Endothelial cell of umbilical vein (primary cell): ENCODE results near the gene TP53BP1. TPM values are rescaled to one million over a fixed set of nuclear protein-coding genes. Genes with fewer than 3 reads are reported as not detected.
A peak's percentile ranks its signal among the peaks of the same experiment; 100 is the strongest.

Source experiments
- BruUV-seq: library from RNA; stranded (reverse); fragments of 400-500 nt; replicated peaks from 2 replicates; lab custom pipeline; 2021; lab: Mats Ljungman, UMichigan
- CTCF ChIA-PET: fragments of 300-600, 350-600 bp; sonication (Branson Sonifier 250); formaldehyde crosslinking; loops from one replicate; lab custom pipeline; 2021; ENCODE audit warnings: antibody characterized with exemption, inconsistent platforms; lab: Charles Lee
- POLR2A ChIA-PET: fragments of 300-600, 350-600 bp; sonication (Branson Sonifier 250); formaldehyde crosslinking; loops from one replicate; lab custom pipeline; 2021; ENCODE audit warnings: antibody characterized with exemption, inconsistent platforms; lab: Charles Lee
- DNase-seq: peaks from one replicate; pipeline ENCODE4 v3.0.0-alpha.2; 2011; ENCODE audit warnings: low read depth, low spot score
- FAIRE-seq: peaks from 2 replicates; lab custom pipeline; 2011; peaks lifted over from hg19 to GRCh38; lab: Jason Lieb, UNC
- H2AFZ ChIP-seq: 2 replicates; pipeline ENCODE4 v1.6.0; 2012; ENCODE audit warnings: low read depth, low read length, control low read depth, inconsistent platforms
- H3K27ac ChIP-seq: 2 replicates; pipeline ENCODE4 v1.5.1; 2011; ENCODE audit warnings: low read depth, mild to moderate bottlenecking, control low read depth, low read length, moderate library complexity; ENCODE audit not compliant: insufficient read depth
- H3K27me3 ChIP-seq, 2 experiments: 2 replicates each; pipeline versions ENCODE4 v1.6.0 to v1.6.1; 2011; ENCODE audit warnings: low read length in 2 of 2, mixed read lengths in 1 of 2; ENCODE audit not compliant: control insufficient read depth in 2 of 2, insufficient read depth in 2 of 2
- H3K36me3 ChIP-seq, 2 experiments: 2 replicates in 1 of 2; 3 replicates in 1 of 2; pipeline ENCODE4 v1.5.1; 2011; ENCODE audit warnings: low read length in 2 of 2, mild to moderate bottlenecking in 1 of 2, moderate library complexity in 1 of 2; ENCODE audit not compliant: control insufficient read depth in 2 of 2, insufficient read depth in 2 of 2; ENCODE audit errors: extremely low read depth in 1 of 2
- H3K4me1 ChIP-seq: 3 replicates; pipeline ENCODE4 v1.5.1; 2011; ENCODE audit warnings: mild to moderate bottlenecking, low read length; ENCODE audit not compliant: control insufficient read depth, insufficient read depth; ENCODE audit errors: extremely low read depth
- H3K4me2 ChIP-seq: 2 replicates; pipeline ENCODE4 v1.6.1; 2011; ENCODE audit warnings: low read length, control low read depth, mixed read lengths; ENCODE audit not compliant: insufficient read depth
- H3K4me3 ChIP-seq, 3 experiments: fragments of 200-600 bp in 1 of 3; sonication (generic), shearing (Covaris generic) in 1 of 3; replicated peaks in 1 of 3; 2 replicates each; pipeline ENCODE4 v1.5.1; 2011 to 2016; ENCODE audit warnings: control low read depth in 3 of 3, low read length in 3 of 3, mild to moderate bottlenecking in 2 of 3, inconsistent platforms in 1 of 3, low read depth in 1 of 3, moderate library complexity in 1 of 3; ENCODE audit not compliant: insufficient read depth in 1 of 3
- H3K79me2 ChIP-seq: 2 replicates; pipeline ENCODE4 v1.6.0; 2012; ENCODE audit warnings: low read length, inconsistent platforms; ENCODE audit not compliant: control insufficient read depth, insufficient read depth
- H3K9ac ChIP-seq: replicated peaks from 2 replicates; pipeline ENCODE3; 2011; ENCODE audit warnings: low read length, control low read depth; ENCODE audit not compliant: insufficient read depth; ENCODE audit errors: extremely low read depth
- H3K9me1 ChIP-seq: replicated peaks from 3 replicates; pipeline ENCODE4 v1.6.0; 2011; ENCODE audit warnings: mild to moderate bottlenecking, low read length; ENCODE audit not compliant: control insufficient read depth, insufficient read depth; ENCODE audit errors: extremely low read depth
- H3K9me3 ChIP-seq: replicated peaks from 2 replicates; pipeline ENCODE4 v1.5.1; 2012; ENCODE audit warnings: low read length, inconsistent platforms; ENCODE audit not compliant: control insufficient read depth, insufficient read depth
- H4K20me1 ChIP-seq: replicated peaks from 2 replicates; pipeline ENCODE3; 2011; ENCODE audit warnings: mild to moderate bottlenecking, low read length; ENCODE audit not compliant: control insufficient read depth, insufficient read depth; ENCODE audit errors: extremely low read depth
- JUN ChIP-seq: IDR thresholded peaks from 2 replicates; pipeline ENCODE4 v1.6.1; 2011; ENCODE audit warnings: borderline replicate concordance, low read depth; ENCODE audit not compliant: insufficient read length, insufficient read depth
- POLR2A ChIP-seq: IDR thresholded peaks from 2 replicates; pipeline ENCODE4 v1.6.1; 2012; ENCODE audit warnings: low read depth, mild to moderate bottlenecking, control low read depth, low read length
- POLR2AphosphoS5 ChIP-seq: IDR thresholded peaks from 2 replicates; pipeline ENCODE4 v1.6.1; 2012; ENCODE audit warnings: low read depth, mild to moderate bottlenecking, control low read depth, low read length, moderate library complexity; ENCODE audit not compliant: insufficient read depth
- dilution Hi-C: fragments of 300-500 bp; cut with MboI; formaldehyde crosslinking; loops from one replicate; pipeline ENCODE4 v1.15.0; 2019; ENCODE audit warnings: low sequenced_read_pairs; ENCODE audit not compliant: extremely low pct_ligation_motif_present
- intact Hi-C: fragments of 100-400 bp; cut with micrococcal nuclease; formaldehyde crosslinking; loops from one replicate; pipeline ENCODE4 v1.10.0; 2022
- polyA plus RNA-seq, 4 experiments: library from polyadenylated mRNA; depleted of rRNA in 3 of 4; stranded (reverse) in 3 of 4; unstranded in 1 of 4; fragments of >200 nt; gene quantifications; 2 replicates each; pipeline versions ENCODE4 v1.2.1 to v1.2.3, GENCODE V29; 2011 to 2012; ENCODE audit warnings: missing spikeins in 1 of 4
- total RNA-seq: library from RNA; stranded (reverse); gene quantifications from 2 replicates; pipeline ENCODE4 v1.2.3, GENCODE V29; 2021
- TF ChIP-seq, protein P1 (sequence below): IDR thresholded peaks from 2 replicates; pipeline ENCODE4 v1.6.1; 2011; ENCODE audit not compliant: insufficient read depth, insufficient read length
- TF ChIP-seq, protein P2 (sequence below), 2 donors: IDR thresholded peaks; 1 replicate in 1 of 2; 2 replicates in 1 of 2; pipeline ENCODE4 v1.5.1; 2011; ENCODE audit warnings: low read length in 2 of 2, mild to moderate bottlenecking in 2 of 2, moderate library complexity in 2 of 2, control low read depth in 1 of 2, inconsistent platforms in 1 of 2, low read depth in 1 of 2; ENCODE audit not compliant: insufficient read depth in 1 of 2; ENCODE audit errors: extremely low read depth in 1 of 2

Gene TP53BP1
- total and polyA plus RNA-seq, 2 donors (not counting 3 experiments of a cell fraction or from before 2014, with no cell fraction given): 28.1 to 59.5 TPM

DNA sequence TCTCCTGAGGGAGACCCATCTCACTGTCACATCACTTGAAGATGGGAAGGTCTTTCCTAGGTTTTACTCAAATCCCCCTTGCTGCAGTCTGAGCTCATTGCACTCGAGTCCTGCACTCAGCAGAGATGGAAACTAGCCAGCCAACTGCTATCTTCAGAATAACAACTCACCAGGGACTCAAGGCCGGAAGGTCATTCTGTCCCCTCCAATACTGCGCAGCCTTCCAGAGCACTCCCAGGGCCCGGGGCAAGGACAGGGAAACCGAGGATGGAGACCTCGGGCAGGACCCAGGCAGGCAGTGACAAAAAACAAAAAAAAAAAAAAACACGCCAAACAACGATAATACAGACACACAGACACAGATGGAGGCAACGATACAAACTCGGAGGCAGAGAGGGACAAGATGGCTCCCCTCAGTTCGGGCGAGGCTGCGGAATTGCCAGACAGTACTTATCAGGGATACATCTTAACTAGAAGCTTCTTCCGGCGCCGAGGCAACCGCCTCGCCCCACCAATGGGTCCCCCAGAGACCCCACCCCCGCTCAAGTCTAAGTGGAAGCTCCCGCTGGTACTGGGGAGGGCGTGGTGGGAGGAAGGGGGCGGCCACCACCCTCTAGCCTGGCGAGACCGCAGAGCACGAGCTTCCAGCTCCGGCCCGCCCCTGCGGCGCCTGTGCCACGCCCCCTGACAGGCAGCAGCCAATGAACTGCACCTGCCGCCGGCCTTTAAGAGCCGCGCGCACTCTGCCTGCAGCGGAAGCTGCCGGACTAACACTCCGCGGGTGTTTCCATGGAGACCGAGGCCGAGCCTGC, 17.4 kb upstream of the TP53BP1 start:
- no peaks in the 10 kb centered on the region for H3K36me3 ChIP-seq
- peak overlapping the region; percentile 77 for H3K27ac ChIP-seq
- TSS peak; percentile 90 for BruUV-seq
- ChIA-PET POLR2A (interaction anchor here (0.6 to 1.7 kb wide), 3 partner anchors 11 to 632 kb away, joined by 3 to 6 read pairs (median 3); partner anchors contain the start of gene TP53BP1), CTCF (interaction anchor here (0.7 to 6.6 kb wide), 15 partner anchors 9 to 307 kb away, joined by 3 to 101 read pairs (median 4); partner anchors contain the start of genes ELL3 and TP53BP1)
- no peaks in the 10 kb centered on the region for H3K27me3 ChIP-seq
- H3K4me3 ChIP-seq: peak overlapping the region; percentile 64 to 81 (median 79)
- H3K9me3 ChIP-seq: no peaks in the 10 kb centered on the region
- dilution Hi-C loops: no loop called here
- H3K9ac ChIP-seq: peak overlapping the region; percentile 84
- H2AFZ ChIP-seq: peak overlapping the region; percentile 92
- no peaks in the 10 kb centered on the region for H4K20me1 ChIP-seq
- H3K4me1 ChIP-seq: peaks cover 27% of the 10 kb centered on the region
- intact Hi-C loops: loop anchor here (1.0 to 10.0 kb wide), 4 partner anchors 17 to 234 kb away; partner anchors contain the start of genes PDIA3 and TP53BP1
- no peaks in the 10 kb centered on the region for H3K9me1 ChIP-seq
- H3K79me2 ChIP-seq: no peaks in the 10 kb centered on the region
- DNase-seq (peak; percentile 98), FAIRE-seq (peak; percentile 99)
- H3K4me2 ChIP-seq: peak overlapping the region; percentile 77
- no peak for TF ChIP-seq JUN
- TF ChIP-seq, protein P1, sequence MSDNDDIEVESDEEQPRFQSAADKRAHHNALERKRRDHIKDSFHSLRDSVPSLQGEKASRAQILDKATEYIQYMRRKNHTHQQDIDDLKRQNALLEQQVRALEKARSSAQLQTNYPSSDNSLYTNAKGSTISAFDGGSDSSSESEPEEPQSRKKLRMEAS: peak; percentile 75
- peak; percentile 71 for TF ChIP-seq POLR2A
- TF ChIP-seq, protein P2, sequence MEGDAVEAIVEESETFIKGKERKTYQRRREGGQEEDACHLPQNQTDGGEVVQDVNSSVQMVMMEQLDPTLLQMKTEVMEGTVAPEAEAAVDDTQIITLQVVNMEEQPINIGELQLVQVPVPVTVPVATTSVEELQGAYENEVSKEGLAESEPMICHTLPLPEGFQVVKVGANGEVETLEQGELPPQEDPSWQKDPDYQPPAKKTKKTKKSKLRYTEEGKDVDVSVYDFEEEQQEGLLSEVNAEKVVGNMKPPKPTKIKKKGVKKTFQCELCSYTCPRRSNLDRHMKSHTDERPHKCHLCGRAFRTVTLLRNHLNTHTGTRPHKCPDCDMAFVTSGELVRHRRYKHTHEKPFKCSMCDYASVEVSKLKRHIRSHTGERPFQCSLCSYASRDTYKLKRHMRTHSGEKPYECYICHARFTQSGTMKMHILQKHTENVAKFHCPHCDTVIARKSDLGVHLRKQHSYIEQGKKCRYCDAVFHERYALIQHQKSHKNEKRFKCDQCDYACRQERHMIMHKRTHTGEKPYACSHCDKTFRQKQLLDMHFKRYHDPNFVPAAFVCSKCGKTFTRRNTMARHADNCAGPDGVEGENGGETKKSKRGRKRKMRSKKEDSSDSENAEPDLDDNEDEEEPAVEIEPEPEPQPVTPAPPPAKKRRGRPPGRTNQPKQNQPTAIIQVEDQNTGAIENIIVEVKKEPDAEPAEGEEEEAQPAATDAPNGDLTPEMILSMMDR (IDR thresholded peaks at IDR 0.05; ENCODE audit: extremely low read depth in 1 of 2, insufficient read depth in 1 of 2, low read depth in 1 of 2, low read length in 2 of 2): peak in 1 of 2 donors; percentile 20
- TF ChIP-seq POLR2AphosphoS5: peak; percentile 66
